ENCODE data around the gene MAP3K21.
A peak's percentile ranks its signal among the peaks of the same experiment; 100 is the strongest.

The MAP3K21 gene

GRCh38 chr1:233295975-233296322 is 31.6 kb upstream of the MAP3K21 start:
- CTCF ChIA-PET, result interaction anchor here (0.8 to 1.3 kb wide), 3 partner anchors 9 to 441 kb away, joined by 3 to 7 read pairs (median 6); no protein-coding TSS in a partner anchor
- H3K9me3 ChIP-seq (ENCODE audit: control insufficient read depth, insufficient read depth, low read depth, low read length), result no peaks in the 10 kb centered on the region
- POLR2A ChIA-PET, result interaction anchor here (0.9 kb wide), 1 partner anchor 32 kb away, joined by 3 read pairs; the partner anchor contains the start of gene MAP3K21
- H3K4me3 ChIP-seq (ENCODE audit: low read depth, low read length), result peak overlapping the region; percentile 99
- no peaks in the 10 kb centered on the region for H3K36me3 ChIP-seq (ENCODE audit: control insufficient read depth in 2 of 2, insufficient read depth in 1 of 2, low read length in 2 of 2)
- H3K4me1 ChIP-seq (ENCODE audit: control insufficient read depth, insufficient read depth, low read length), result peaks cover 14% of the 10 kb centered on the region
- TF ChIP-seq ZNF398 (tag by site-specific recombination; IDR thresholded peaks at IDR 0.05), result no peak
- TF ChIP-seq ZNF544 (tag by site-specific recombination; IDR thresholded peaks at IDR 0.05), result no peak
- TF ChIP-seq SP3 (tag by site-specific recombination; IDR thresholded peaks at IDR 0.05), result 0 out of 2 replicates have a peak, but pooled peaks have one; percentile 10
- peak; percentile 96 for TF ChIP-seq ZBTB17 (tag by site-specific recombination; IDR thresholded peaks at IDR 0.05)
- TF ChIP-seq ZNF2 (tag by site-specific recombination; IDR thresholded peaks at IDR 0.05), result peak; percentile 95; the same call in 1 of the 2 replicates
- no peak for TF ChIP-seq ZNF623 (tag by site-specific recombination; IDR thresholded peaks at IDR 0.05)
- TF ChIP-seq ZNF518A (tag by site-specific recombination; conservative IDR thresholded peaks at IDR 0.05; ENCODE audit: low read depth), result 0 out of 2 replicates have a peak, but pooled peaks have one; percentile 8
- TF ChIP-seq ZNF148 (tag by site-specific recombination; IDR thresholded peaks at IDR 0.05; ENCODE audit: borderline replicate concordance), result no peak
- no peak for TF ChIP-seq ZBTB20 (tag by site-specific recombination; IDR thresholded peaks at IDR 0.05)
- no peak for TF ChIP-seq KLF8 (tag by site-specific recombination; IDR thresholded peaks at IDR 0.05)
- TF ChIP-seq ZBTB48 (tag by site-specific recombination; IDR thresholded peaks at IDR 0.05), result peak; percentile 34
- no peak for TF ChIP-seq TRIM28 (IDR thresholded peaks at IDR 0.05; ENCODE audit: borderline replicate concordance, low read length)
- H3K27ac ChIP-seq (ENCODE audit: extremely low read depth, low read depth, low read length), result peak overlapping the region; percentile 18; the same call in 1 of the 2 replicates

- TF ChIP-seq ZNF626 (tag by site-specific recombination; IDR thresholded peaks at IDR 0.05) (no peak), ZNF629 (tag by site-specific recombination; IDR thresholded peaks at IDR 0.05) (no peak), ZNF16 (tag by site-specific recombination; IDR thresholded peaks at IDR 0.05; ENCODE audit: low read depth) (no peak), ZNF510 (tag by site-specific recombination; IDR thresholded peaks at IDR 0.05; ENCODE audit: insufficient replicate concordance) (no peak), ZNF18 (tag by site-specific recombination; IDR thresholded peaks at IDR 0.05) (no peak), YY1 (tag by site-specific recombination; IDR thresholded peaks at IDR 0.05) (no peak), CTCF (tag by site-specific recombination; IDR thresholded peaks at IDR 0.05) (no peak)
- no peaks in the 10 kb centered on the region for H3K9me3 ChIP-seq (ENCODE audit: control insufficient read depth, insufficient read depth, low read depth, low read length)
- no peak overlapping the region for H3K4me3 ChIP-seq (ENCODE audit: low read depth, low read length)
- H3K4me1 ChIP-seq (ENCODE audit: control insufficient read depth, insufficient read depth, low read length), result peaks cover 3% of the 10 kb centered on the region
- H3K27ac ChIP-seq (ENCODE audit: extremely low read depth, low read depth, low read length), result no peak overlapping the region
- no peaks in the 10 kb centered on the region for H3K36me3 ChIP-seq (ENCODE audit: control insufficient read depth in 2 of 2, insufficient read depth in 1 of 2, low read length in 2 of 2)
- ChIA-PET POLR2A (no interaction called here), CTCF (no interaction called here)
Measured at GRCh38 chr1:233299450-233299849, 28.1 kb upstream of the MAP3K21 start.

Data from HEK293 (cell line).